Activated CD8-positive, alpha-beta memory T cell treated with anti-CD3 and anti-CD28 coated beads, Interleukin-2, amount 50 U/mL, for 1 hour (primary cell): ENCODE results near the gene UBE2G2.

Experiments
- DNase-seq: peaks from one replicate; pipeline ENCODE4 v3.0.0-alpha.2; 2020; ENCODE audit errors: extremely low read depth

The UBE2G2 gene

DNA sequence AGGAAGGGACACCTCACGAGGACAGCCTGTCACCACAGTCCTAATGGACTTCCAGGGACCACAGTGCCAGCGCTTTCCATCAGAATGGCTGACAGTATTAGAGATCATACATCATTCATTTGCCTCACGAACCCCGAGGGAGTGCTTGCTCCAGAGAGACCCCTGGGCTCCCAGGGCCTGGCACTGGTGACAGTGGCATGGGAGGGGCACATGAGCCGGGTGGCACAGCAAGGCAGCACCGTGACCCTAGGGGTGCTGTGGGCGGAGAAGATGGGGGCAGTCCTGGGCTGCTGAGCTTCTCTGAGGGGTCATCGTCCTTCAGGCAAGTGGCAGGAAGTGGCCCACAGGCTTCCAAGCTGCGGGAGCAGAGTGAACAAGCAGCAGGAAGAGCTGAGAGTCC is 73.9 kb downstream of the UBE2G2 start:
- DNase-seq = no peak

GRCh38 chr21:44727321-44727720 is 74.3 kb downstream of the UBE2G2 start:
- no peak for DNase-seq

DNA sequence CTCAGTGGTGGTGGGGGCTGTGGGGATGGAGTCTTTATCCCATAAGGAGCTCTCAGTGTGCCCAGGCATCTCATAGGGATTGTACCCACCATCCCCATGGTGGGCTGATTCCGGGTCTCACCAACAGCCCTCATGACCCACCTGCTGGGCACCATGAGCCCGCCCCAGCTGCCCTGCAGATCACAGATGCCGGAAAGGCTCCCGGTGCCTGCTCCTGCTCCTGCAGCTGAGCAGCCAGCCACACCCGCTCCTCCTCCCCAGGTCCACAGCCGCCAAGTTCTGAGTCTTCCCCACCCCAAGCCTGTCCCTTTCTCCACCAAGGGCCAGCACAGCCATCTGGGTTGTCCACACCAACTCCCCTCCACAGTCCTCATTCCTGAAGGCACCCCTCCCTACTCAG is 74.8 kb downstream of the UBE2G2 start:
- no peak for DNase-seq

GRCh38 chr21:44724926-44725325 is 76.7 kb downstream of the UBE2G2 start:
- no peak for DNase-seq

- no peak for DNase-seq
These were observed 77.4 kb downstream of the UBE2G2 start for GRCh38 chr21:44724196-44724595.

GRCh38 chr21:44723177-44724131 is 78.2 kb downstream of the UBE2G2 start:
- no peak for DNase-seq

DNA sequence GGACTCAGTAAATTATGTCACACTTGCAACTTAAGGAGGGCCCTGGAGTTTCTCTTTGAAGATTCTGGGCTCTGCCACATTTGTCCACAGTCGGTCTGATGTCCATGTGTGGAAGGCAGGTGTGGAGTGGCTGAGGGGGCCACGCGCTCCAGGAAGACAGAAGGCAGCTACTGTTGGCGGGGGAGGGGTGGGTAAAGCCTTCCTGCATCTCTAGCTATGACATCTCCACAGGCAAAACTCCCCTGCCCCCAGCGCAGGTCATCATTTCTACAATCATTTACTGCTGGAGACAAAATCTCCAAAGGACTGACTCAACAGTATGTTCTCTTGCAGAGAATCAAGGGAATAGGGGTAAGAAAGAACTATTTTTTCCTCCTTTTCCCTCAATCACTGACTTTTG is 78.9 kb downstream of the UBE2G2 start:
- DNase-seq = no peak

GRCh38 chr21:44720170-44720569 is 81.5 kb downstream of the UBE2G2 start:
- DNase-seq = no peak
